Osteocyte (in vitro differentiated cells): ENCODE results near the gene RIBC2. TPM values are rescaled to one million over a fixed set of nuclear protein-coding genes. Genes with fewer than 3 reads are reported as not detected.

Experiments used
- DNase-seq: peaks from one replicate; pipeline ENCODE4 v3.0.0; 2021; ENCODE audit warnings: mixed read lengths; ENCODE audit not compliant: unreplicated experiment; ENCODE audit errors: extremely low spot score
- H3K27ac Mint-ChIP-seq: one replicate; pipeline ENCODE4 v1.8.0; 2021; ENCODE audit warnings: mild to moderate bottlenecking, mixed read lengths; ENCODE audit not compliant: unreplicated experiment
- H3K27me3 Mint-ChIP-seq: one replicate; pipeline ENCODE4 v1.8.0; 2021; ENCODE audit warnings: mixed read lengths; ENCODE audit not compliant: unreplicated experiment
- H3K36me3 Mint-ChIP-seq: one replicate; pipeline ENCODE4 v1.8.0; 2021; ENCODE audit warnings: mixed read lengths; ENCODE audit not compliant: unreplicated experiment
- H3K4me1 Mint-ChIP-seq: one replicate; pipeline ENCODE4 v1.8.0; 2021; ENCODE audit warnings: mixed read lengths; ENCODE audit not compliant: unreplicated experiment
- H3K4me3 Mint-ChIP-seq: one replicate; pipeline ENCODE4 v1.8.0; 2021; ENCODE audit warnings: mild to moderate bottlenecking, moderate library complexity, mixed read lengths; ENCODE audit not compliant: unreplicated experiment
- H3K9me3 Mint-ChIP-seq: one replicate; pipeline ENCODE4 v1.8.0; 2021; ENCODE audit warnings: mixed read lengths; ENCODE audit not compliant: unreplicated experiment
- total RNA-seq: library from RNA; stranded (reverse); gene quantifications from 2 replicates; pipeline ENCODE4 v1.2.1, GENCODE V29; 2021
- TF ChIP-seq, protein P1 (sequence below): fragments of 200-600 bp; sonication (generic); IDR thresholded peaks from 2 replicates; pipeline ENCODE4 v1.5.0; 2021; ENCODE audit warnings: antibody characterized with exemption, mild to moderate bottlenecking, moderate library complexity

The RIBC2 gene
- total RNA-seq, 1 donor from 2014 or later, result 0.56 TPM

GRCh38 chr22:45450101-45450785 is 36.8 kb downstream of the RIBC2 start:
- Mint-ChIP-seq H3K4me3 (no peak overlapping the region), H3K4me1 (peaks cover 45% of the 10 kb centered on the region), H3K9me3 (no peaks in the 10 kb centered on the region), H3K27me3 (no peaks in the 10 kb centered on the region), H3K27ac (peak overlapping the region; percentile 67), H3K36me3 (no peaks in the 10 kb centered on the region)
- no peak for DNase-seq
- TF ChIP-seq, protein P1, sequence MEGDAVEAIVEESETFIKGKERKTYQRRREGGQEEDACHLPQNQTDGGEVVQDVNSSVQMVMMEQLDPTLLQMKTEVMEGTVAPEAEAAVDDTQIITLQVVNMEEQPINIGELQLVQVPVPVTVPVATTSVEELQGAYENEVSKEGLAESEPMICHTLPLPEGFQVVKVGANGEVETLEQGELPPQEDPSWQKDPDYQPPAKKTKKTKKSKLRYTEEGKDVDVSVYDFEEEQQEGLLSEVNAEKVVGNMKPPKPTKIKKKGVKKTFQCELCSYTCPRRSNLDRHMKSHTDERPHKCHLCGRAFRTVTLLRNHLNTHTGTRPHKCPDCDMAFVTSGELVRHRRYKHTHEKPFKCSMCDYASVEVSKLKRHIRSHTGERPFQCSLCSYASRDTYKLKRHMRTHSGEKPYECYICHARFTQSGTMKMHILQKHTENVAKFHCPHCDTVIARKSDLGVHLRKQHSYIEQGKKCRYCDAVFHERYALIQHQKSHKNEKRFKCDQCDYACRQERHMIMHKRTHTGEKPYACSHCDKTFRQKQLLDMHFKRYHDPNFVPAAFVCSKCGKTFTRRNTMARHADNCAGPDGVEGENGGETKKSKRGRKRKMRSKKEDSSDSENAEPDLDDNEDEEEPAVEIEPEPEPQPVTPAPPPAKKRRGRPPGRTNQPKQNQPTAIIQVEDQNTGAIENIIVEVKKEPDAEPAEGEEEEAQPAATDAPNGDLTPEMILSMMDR, result no peak

- no peaks in the 10 kb centered on the region for H3K9me3 Mint-ChIP-seq
- no peaks in the 10 kb centered on the region for H3K27me3 Mint-ChIP-seq
- H3K4me3 Mint-ChIP-seq, result no peak overlapping the region
- TF ChIP-seq, protein P1, result no peak
- no peaks in the 10 kb centered on the region for H3K36me3 Mint-ChIP-seq
- H3K27ac Mint-ChIP-seq, result peak overlapping the region; percentile 67
- no peak for DNase-seq
- H3K4me1 Mint-ChIP-seq, result peaks cover 51% of the 10 kb centered on the region
Observed at GRCh38 chr22:45450921-45451651, 37.6 kb downstream of the RIBC2 start.

- H3K4me1 Mint-ChIP-seq, result peaks cover 51% of the 10 kb centered on the region
- DNase-seq, result no peak
- no peaks in the 10 kb centered on the region for H3K27me3 Mint-ChIP-seq
- TF ChIP-seq, protein P1, result no peak
- H3K36me3 Mint-ChIP-seq, result no peaks in the 10 kb centered on the region
- H3K9me3 Mint-ChIP-seq, result no peaks in the 10 kb centered on the region
- H3K4me3 Mint-ChIP-seq, result no peak overlapping the region
- H3K27ac Mint-ChIP-seq, result peak overlapping the region; percentile 69
Observed at GRCh38 chr22:45451972-45452371, 38.5 kb downstream of the RIBC2 start.

- no peak overlapping the region for H3K4me3 Mint-ChIP-seq
- H3K27ac Mint-ChIP-seq, result peak overlapping the region; percentile 69
- H3K9me3 Mint-ChIP-seq, result no peaks in the 10 kb centered on the region
- no peak for DNase-seq
- H3K4me1 Mint-ChIP-seq, result peaks cover 51% of the 10 kb centered on the region
- no peaks in the 10 kb centered on the region for H3K27me3 Mint-ChIP-seq
- H3K36me3 Mint-ChIP-seq, result no peaks in the 10 kb centered on the region
- TF ChIP-seq, protein P1, result no peak
Observed at GRCh38 chr22:45452565-45453379, 39.3 kb downstream of the RIBC2 start.
